Stimulated activated CD8-positive, alpha-beta memory T cell treated with anti-CD3 and anti-CD28 coated beads, Interleukin-15, amount 100 ng/mL, for 1 hour (primary cell): ENCODE measurements around the gene ALDH3A1.

Experiments used
- DNase-seq: peaks from one replicate; pipeline ENCODE4 v3.0.0-alpha.2; 2020; ENCODE audit warnings: low read depth

The ALDH3A1 gene

GRCh38 chr17:19740933-19741332 is 7.2 kb downstream of the ALDH3A1 start:
- no peak for DNase-seq

DNA sequence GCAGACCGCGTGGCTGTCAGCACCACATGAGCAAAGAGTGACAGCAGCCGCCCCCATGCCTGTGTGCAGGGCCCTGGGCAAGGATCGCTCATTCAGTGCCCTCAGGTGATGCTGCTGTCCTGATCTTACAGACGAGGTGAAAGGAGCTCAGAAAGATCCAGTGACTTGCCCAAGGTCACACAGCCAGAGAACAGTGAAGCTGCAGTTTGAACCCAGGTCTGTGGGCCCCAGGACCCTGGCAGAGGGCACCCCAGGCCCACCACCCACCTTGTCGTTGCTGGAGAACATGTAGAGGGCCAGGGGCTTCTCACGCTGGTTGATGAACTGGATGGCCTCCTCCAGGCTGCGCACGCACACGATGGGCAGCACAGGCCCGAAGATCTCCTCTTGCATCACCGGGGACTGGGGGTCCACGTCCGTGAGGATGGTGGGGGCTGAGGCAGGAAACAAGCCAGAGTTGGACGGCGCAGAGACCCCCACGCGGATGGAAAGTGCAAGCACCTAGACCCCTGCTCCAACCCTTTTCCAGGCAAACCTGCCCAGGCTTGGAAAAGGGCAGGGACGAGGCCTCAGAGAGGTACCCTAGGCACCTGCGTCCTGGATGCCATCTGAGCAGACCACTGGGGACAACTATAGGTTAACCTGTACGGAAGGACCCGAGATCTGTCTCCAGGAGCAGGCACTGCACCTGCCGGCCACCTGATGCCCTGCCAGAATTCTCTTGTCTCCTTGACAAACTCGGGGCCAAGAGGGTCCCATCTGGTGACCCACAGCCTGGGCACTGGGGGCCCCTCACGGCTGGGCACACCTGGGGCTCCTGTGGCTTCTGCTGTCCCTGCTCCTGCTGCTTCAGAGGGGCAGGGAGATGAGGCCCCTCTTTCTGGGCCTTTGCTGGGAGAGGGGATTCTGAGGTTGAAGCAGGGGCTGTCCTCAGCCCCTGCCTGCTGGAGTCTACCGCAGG is 8.6 kb downstream of the ALDH3A1 start:
- DNase-seq = no peak

- no peak for DNase-seq
Observed at GRCh38 chr17:19738757-19739156, 9.3 kb downstream of the ALDH3A1 start.

- no peak for DNase-seq
Observed at GRCh38 chr17:19738073-19738449, 10.0 kb downstream of the ALDH3A1 start.

DNA sequence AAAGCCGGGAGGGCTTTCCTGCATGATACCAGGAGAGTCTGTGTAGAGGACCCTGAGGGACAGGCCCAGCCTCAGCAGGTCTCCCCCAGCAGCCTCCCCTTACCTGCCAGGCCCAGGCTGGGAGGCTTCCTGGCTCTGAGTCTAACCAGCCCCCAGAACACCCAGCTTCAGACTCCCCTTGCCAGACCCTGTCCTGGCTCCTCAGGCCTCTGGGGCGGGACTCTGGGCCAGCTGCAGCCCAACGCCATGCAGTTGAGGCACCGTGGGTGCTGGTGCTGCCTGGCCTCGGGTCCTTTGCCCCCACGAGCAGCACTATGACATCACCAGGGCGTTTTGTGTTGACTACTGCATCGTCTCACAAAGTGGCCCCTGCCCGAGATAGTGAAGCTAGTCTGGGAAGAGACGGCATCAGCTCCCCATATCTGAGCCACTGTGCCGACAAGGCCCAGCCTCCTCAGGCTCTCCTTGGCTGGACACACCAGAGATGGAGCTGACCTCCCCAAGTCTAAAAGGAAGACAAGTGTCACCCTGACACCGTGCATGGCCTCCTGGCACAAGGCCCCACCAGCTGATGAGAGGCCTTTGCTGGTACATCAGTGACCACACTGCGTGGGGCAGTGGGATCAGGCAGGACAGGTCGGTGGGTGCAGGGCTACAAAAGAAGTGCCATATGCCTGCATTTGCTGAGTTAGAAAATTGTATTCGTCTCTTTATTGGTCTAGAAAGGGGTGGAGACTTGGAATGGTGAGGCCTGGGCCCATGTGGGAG is 10.6 kb downstream of the ALDH3A1 start:
- no peak for DNase-seq

- no peak for DNase-seq
Observed at GRCh38 chr17:19736071-19736470, 12.0 kb downstream of the ALDH3A1 start.

DNA sequence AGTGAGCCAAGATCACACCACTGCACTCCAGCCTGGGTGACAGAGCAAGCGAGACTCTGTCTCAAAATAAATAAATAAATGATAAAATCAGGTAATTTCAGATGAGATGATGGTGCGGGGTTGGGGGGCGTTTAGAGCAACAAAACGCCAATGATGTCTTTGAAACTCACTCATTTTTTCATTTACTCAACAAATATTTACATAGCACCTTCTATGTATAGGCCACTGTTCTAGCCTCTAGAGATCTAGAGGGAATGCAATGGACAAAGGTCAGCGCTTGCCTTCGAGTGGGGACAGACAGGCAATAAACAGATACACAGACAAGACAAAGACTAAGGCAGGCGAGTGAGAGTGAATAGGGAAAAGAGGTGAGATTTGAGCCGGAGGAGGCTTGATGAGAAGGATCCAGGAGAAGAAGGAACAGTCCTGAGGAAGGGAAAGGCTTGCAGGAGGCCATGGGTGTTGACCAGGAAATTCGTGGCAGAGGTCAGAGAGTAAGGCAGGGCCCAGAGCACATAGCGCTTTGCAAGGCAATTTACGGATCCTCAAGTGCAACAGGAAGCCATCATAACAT is 14.1 kb downstream of the ALDH3A1 start:
- no peak for DNase-seq

GRCh38 chr17:19731626-19732025 is 16.5 kb downstream of the ALDH3A1 start:
- DNase-seq = no peak

DNA sequence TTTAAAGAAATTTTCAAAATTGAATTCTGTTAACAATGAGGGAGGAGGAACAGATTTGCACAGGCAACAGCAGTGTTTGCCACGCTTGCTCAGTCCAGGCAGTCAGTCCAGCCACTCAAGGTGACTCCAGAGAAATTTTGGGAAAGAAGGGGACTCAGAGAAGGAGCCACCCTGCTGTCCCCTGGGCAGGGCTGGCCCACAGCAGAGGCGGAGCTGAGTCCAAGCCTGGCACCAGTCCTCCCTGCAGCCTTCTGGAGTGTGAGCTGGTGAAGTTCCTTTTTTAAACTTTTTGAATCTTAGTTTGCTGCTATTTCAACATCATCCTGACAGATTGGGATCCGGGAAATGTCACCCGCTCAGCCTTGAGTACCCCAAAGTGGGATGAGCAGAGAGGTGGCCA is 17.3 kb downstream of the ALDH3A1 start:
- no peak for DNase-seq

GRCh38 chr17:19729900-19730299 is 18.2 kb downstream of the ALDH3A1 start:
- DNase-seq = no peak

DNA sequence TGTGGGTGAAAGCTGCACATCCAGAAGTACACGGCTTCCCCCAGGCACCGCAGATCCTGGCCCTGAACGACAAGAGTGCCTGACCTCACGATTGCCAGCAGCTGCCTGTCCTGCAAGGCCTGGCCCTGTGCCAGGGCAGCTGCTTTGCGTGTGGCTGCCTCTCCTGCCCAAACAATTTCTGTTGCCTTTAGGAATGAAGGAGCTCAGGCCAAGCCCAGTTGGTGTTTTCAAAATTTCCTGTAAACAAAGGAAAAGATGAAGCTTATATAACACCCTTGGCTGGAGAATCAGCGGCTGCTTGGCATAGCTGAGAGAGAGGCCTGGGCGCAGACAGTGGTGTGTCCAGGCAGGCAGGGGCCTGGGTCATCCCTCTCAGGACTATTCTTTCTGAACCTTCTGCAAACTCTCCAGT is 20.0 kb downstream of the ALDH3A1 start:
- DNase-seq = no peak

GRCh38 chr17:19727501-19728078 is 20.5 kb downstream of the ALDH3A1 start:
- DNase-seq = no peak

DNA sequence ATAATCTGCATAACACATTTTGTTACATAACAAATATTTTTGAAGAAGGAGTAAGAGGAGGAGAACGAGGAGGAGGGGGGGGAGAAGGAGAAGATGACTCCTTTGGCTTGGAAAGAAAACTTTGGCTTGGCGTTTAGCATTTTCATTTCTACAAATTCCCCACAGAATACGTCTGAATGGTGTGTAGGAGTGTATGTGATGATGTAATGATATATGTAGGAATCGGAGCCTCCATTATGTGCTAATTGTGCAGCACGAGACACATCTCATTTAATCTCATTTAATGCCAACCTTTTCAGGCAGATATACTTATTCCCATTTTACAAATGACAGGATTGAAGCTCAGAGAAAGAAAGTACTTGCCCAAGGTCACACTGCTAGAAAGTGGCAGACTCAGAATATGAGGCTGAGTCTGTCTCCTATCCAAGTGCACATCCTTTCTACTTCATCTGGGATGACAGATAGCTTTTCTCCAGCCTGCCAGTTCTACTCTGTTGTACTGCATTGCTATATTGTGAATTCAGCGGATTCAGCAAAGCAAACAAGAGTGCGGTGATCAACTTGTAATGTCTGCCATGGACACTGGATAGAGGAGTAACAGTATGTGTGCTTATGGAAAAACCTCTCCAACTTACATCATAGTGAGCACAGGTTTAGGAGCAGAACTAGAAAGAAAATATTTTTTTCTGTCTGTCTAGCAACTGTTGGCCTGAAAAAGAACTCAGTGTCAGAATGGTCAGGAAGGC is 21.3 kb downstream of the ALDH3A1 start:
- no peak for DNase-seq

GRCh38 chr17:19725486-19725885 is 22.6 kb downstream of the ALDH3A1 start:
- DNase-seq = no peak

- DNase-seq = peak; percentile 21
Observed at GRCh38 chr17:19724501-19725420, 23.3 kb downstream of the ALDH3A1 start.

GRCh38 chr17:19723964-19724363 is 24.1 kb downstream of the ALDH3A1 start:
- no peak for DNase-seq

DNA sequence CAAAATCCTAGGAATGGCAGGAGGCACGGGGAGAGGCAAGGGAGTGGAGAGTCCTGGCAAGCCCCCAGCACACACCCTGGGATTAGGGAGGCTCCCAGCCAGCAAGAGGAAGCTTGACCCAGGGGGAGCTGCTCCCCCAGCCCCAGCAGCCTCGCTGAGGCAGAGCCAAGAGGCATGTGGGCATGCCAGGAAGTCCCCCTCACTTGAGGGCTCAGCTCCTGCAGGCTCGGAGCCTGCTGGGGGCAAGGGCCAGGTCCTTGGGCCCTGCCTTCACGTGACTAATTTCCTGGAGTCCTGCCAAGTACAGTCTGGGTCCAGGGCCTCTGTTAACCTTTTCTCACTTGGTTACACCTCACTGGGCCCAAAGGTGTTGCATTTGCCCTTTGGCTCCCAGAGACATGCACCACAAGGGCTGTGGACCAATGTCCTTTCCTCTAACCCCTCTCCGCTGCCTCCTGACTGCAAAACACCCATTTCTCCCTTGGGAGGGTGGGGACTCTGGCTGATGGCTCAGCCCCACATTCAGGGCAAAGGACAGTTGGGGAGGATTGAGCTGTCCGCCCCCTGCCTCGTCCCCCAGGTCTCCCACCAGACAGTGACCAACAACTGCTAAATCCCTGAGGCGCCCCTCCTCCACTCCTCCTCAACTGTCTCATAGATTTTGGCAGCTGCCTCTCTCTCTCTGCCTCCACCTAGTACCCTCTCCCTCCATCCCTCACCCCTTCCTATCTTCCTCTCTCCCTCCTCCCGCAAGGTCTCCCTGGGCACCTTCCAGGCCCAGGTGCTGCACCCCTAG is 27.3 kb downstream of the ALDH3A1 start:
- no peak for DNase-seq

DNA sequence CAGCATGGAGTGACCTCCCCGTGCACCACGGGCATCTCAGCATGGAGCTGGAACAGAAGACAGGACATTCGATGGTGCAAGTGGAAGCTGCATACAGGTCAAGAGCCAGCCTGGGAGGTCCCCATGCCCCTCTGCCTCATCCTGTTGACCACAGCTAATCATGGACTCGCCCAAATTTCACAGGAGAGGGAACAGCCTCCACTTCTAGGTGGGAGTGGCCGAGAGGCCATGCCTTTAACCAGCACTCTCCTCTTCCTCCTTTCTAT is 28.0 kb downstream of the ALDH3A1 start:
- no peak for DNase-seq

- no peak for DNase-seq
Observed at GRCh38 chr17:19719355-19720209, 28.5 kb downstream of the ALDH3A1 start.
